Measurements from ENCODE around the gene ALDH1A2.
"Not testable (repeated sequence)": the region's sequence is repeated elsewhere in the genome, so short reads cannot be mapped to it uniquely, and the experiment has no call there.

Gene ALDH1A2

DNA sequence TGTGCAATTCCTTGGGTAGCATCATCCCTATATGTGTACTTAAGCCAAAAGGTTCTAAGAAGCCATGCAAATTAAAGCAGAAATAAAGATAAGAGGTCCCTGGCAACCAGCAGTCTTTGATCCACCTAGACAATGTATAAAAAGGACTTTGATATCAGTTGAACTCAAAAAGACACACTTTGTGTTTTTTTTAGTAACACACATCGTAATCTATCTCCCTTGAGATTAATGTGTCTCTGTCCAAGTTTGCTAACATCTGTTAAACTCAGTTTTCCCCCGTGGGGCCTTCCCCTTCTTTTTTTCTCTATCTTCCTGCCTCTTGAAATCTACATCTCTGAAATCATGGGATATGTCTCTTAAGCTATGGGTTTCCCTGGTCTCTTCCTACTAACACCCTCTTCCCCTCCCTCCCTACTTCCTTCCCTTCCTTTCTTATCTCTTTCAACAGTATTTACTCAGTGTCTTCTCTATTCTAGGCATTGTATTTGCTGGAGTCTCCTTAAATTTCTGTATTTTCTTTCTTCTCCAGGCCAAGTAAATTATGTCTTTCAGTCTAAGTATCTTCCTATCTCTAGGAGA lies 27.7 kb downstream of the ALDH1A2 start:
- no peak for DNase-seq (ENCODE audit: low read depth)
- TF ChIP-seq, protein P1, sequence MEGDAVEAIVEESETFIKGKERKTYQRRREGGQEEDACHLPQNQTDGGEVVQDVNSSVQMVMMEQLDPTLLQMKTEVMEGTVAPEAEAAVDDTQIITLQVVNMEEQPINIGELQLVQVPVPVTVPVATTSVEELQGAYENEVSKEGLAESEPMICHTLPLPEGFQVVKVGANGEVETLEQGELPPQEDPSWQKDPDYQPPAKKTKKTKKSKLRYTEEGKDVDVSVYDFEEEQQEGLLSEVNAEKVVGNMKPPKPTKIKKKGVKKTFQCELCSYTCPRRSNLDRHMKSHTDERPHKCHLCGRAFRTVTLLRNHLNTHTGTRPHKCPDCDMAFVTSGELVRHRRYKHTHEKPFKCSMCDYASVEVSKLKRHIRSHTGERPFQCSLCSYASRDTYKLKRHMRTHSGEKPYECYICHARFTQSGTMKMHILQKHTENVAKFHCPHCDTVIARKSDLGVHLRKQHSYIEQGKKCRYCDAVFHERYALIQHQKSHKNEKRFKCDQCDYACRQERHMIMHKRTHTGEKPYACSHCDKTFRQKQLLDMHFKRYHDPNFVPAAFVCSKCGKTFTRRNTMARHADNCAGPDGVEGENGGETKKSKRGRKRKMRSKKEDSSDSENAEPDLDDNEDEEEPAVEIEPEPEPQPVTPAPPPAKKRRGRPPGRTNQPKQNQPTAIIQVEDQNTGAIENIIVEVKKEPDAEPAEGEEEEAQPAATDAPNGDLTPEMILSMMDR (IDR thresholded peaks at IDR 0.05; ENCODE audit: control insufficient read depth, extremely low read depth, insufficient read depth) = no peak

DNA sequence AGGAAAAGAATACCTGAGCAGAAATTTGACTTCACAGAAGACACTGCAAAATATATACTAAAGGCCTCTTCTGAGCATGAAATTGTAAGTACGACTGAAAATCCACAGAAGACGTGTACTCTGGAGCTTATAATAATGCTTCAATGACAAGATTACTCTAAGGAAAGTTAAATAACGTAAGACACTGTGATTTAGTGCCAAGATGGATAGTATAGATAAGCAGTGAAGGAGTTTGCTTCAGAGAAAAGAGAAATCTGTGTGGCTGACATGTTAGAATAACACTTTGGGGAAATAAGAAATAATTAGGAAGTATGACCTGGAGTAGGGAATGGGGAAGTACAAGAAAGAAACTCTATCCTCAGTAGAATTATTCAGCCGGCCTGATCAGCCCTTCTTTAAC lies 28.9 kb downstream of the ALDH1A2 start:
- no peak overlapping the region for H3K4me3 ChIP-seq (ENCODE audit: low read depth, low read length)
- DNase-seq (ENCODE audit: low read depth) = no peak
- TF ChIP-seq, protein P1 (IDR thresholded peaks at IDR 0.05; ENCODE audit: control insufficient read depth, extremely low read depth, insufficient read depth) = no peak

More for the DNA sequence above, 27.7 kb downstream of the ALDH1A2 start:
- H3K4me3 ChIP-seq (ENCODE audit: low read depth, low read length) = no peak overlapping the region

DNA sequence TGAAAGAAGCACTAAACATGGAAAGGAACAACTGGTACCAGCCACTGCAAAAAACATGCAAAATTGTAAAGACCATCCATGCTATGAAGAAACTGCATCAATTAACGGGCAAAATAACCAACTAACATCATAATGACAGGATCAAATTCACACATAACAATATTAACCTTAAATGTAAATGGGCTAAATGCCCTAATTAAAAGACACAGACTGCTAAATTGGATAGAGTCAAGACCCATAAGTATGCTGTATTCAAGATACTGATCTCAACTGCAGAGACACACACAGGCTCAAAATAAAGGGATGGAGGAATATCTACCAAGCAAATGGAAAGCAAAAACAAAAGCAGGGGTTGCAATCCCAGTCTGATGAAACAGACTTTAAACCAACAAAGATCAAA lies 37.1 kb downstream of the ALDH1A2 start:
- H3K4me3 ChIP-seq (ENCODE audit: low read depth, low read length); DNase-seq (ENCODE audit: low read depth): not testable (repeated sequence)

DNA sequence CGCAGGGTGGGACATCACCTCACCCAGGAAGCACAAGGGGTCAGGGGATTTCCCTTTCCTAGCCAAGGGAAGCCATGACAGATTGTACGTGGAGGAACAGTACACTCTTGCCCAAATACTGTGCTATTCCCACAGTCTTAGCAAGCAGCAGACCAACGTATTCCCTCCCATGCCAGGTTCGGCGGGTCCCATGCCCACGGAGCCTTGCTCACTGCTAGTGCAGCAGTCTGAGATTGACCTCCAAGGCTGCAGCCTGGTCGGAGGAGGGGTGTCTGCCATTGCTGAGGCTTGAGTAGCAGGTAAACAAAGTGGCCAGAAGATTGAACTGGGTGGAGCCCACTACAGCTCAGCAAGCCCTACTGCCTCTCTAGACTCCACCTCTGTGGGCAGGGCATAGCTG lies 39.0 kb downstream of the ALDH1A2 start:
- no peak for DNase-seq (ENCODE audit: low read depth)
- TF ChIP-seq, protein P1 (IDR thresholded peaks at IDR 0.05; ENCODE audit: control insufficient read depth, extremely low read depth, insufficient read depth) = no peak
- H3K4me3 ChIP-seq (ENCODE audit: low read depth, low read length) = no peak overlapping the region

DNA sequence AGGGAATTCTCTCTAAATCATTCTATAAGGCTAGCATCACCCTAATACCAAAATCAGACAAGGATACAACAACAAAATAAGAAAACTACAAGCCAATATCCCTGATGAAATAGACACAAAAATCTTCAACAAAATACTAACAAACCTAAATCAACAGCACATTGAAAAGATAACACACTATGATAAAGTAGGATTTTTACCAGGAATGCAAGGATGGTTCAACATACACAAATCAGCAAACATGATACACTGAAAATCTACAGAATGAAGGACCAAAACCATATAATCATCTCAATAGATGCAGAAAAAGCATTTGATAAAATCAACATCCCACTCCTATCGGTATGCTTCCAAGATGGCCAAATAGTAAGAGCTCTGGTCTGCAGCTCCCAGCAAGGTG lies 39.5 kb downstream of the ALDH1A2 start:
- no peak for DNase-seq (ENCODE audit: low read depth)
- TF ChIP-seq, protein P1 (IDR thresholded peaks at IDR 0.05; ENCODE audit: control insufficient read depth, extremely low read depth, insufficient read depth) = no peak
- no peak overlapping the region for H3K4me3 ChIP-seq (ENCODE audit: low read depth, low read length)

DNA sequence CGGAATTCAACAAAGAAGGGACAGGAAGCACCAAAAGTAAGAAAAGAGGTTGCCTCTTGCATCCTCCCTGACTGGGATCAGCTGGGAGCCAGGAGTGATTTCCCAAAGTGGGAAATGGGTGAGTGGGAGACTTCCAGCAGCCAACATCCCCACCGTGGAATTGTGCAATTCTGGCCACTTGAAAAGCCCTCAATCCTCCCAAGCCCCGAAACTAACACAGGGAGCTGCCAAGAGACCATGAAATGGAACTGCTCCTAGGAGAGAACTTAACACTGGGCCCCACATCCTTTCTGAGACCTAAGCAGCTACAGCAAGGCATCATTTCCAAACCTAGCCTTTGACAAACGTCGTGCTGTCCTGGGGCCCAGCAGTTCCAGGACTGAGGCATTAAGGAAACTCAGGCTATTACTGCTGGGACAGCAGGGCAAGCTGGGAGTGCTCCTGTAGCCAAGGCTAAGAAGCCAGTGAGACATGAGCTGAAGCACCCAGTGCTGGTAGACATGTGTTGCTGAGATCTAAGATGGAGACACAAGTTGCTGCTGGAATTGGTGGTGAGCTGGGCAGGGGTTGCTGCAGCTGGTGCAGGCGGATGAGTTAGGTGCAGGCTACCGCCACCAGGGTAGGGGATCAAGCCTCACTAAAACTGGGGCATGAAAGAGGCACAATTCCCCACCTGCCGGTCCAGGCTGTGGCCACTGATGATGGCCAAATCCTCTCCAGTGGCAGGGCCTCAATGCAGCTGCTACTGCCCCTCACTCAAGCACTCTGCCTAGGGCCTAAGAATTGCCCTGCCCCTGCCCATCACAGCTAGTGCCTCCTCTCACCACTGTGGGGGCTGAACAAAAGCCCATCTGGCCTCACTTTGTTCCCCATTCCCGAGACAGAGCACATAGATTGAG lies 43.9 kb downstream of the ALDH1A2 start:
- TF ChIP-seq, protein P1 (IDR thresholded peaks at IDR 0.05; ENCODE audit: control insufficient read depth, extremely low read depth, insufficient read depth) = no peak
- no peak for DNase-seq (ENCODE audit: low read depth)
- H3K4me3 ChIP-seq (ENCODE audit: low read depth, low read length) = no peak overlapping the region

DNA sequence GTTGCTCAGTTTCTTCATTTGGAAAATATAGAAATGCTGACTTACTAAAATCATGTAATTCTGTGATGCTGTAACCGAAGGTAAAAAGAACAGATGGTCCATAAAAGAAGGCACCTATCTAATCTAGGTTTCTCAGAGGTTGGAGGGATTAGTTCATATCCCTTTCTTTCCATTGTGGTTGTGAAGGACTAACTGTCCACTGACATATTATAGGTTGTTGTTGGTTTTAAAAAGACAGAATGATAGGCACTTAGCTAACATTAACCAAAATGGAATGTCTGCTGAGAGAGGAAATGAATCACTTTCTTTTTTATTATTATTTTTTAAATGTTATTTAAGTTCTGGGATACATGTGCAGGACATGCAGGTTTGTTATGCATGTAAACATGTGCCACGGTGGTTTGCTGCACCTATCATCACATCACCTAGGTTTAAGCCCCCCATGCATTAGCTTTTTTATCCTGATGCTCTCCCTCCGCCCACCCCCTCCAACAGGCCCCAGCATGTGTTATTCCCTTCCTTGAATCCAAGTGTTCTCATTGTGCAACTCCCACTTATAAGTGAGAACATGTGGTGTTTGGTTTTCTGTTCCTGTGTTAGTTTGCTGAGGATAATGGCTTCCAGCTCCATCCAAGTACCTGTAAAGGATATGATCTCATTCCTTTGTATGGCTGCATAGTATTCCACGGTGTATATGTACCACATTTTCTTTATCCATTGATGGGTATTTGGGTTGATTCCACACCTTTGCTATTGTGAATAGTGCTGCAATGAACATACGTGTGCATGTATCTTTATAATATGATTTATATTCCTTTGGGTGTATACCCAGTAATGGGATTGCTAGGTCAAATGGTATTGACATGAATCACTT lies 45.8 kb downstream of the ALDH1A2 start:
- H3K4me3 ChIP-seq (ENCODE audit: low read depth, low read length) = no peak overlapping the region
- no peak for DNase-seq (ENCODE audit: low read depth)
- TF ChIP-seq, protein P1 (IDR thresholded peaks at IDR 0.05; ENCODE audit: control insufficient read depth, extremely low read depth, insufficient read depth) = no peak

Data from LNCaP clone FGC (cell line).